Lung (tissue), 12 donors: ENCODE measurements around the gene ZNF282. TPM values are rescaled to one million over a fixed set of nuclear protein-coding genes. Genes with fewer than 3 reads are reported as not detected.
A peak's percentile ranks its signal among the peaks of the same experiment; 100 is the strongest.

Source experiments
- ATAC-seq: fragments of 200-7000 bp; cut with Tn5 transposase; one replicate; pipeline ENCODE4 v1.9.1; 2020; ENCODE audit warnings: moderate number of reproducible peaks; ENCODE audit not compliant: insufficient read depth, low FRiP score
- DNase-seq, 3 donors: peaks; one replicate each; pipeline ENCODE4 v3.0.0-alpha.2; 2013 to 2017
- H3K27ac ChIP-seq, 2 donors: one replicate each; pipeline ENCODE4 v1.5.1; 2013; ENCODE audit warnings: mild to moderate bottlenecking in 2 of 2, moderate library complexity in 2 of 2, control low read depth in 1 of 2, inconsistent platforms in 1 of 2, low read depth in 1 of 2, low read length in 1 of 2
- H3K27me3 ChIP-seq, 3 donors: one replicate each; pipeline ENCODE4 v1.5.1; 2013; ENCODE audit warnings: low read length in 2 of 3; ENCODE audit not compliant: control insufficient read depth in 3 of 3, insufficient read depth in 3 of 3
- H3K36me3 ChIP-seq, 4 donors: one replicate each; pipeline ENCODE4 v1.5.1; 2013; ENCODE audit warnings: low read length in 4 of 4, mild to moderate bottlenecking in 1 of 4, moderate library complexity in 1 of 4; ENCODE audit not compliant: control insufficient read depth in 4 of 4, insufficient read depth in 4 of 4
- H3K4me1 ChIP-seq, 5 donors: one replicate each; pipeline ENCODE4 v1.5.1; 2013; ENCODE audit warnings: low read length in 5 of 5, mild to moderate bottlenecking in 2 of 5, moderate library complexity in 1 of 5; ENCODE audit not compliant: control insufficient read depth in 5 of 5, insufficient read depth in 5 of 5
- H3K4me3 ChIP-seq: one replicate; pipeline ENCODE4 v1.5.1; 2013; ENCODE audit warnings: mild to moderate bottlenecking, control low read depth, moderate library complexity
- H3K9ac ChIP-seq, 2 donors: one replicate each; pipeline ENCODE4 v1.5.1; 2013; ENCODE audit warnings: low read length in 2 of 2, control low read depth in 1 of 2; ENCODE audit not compliant: insufficient read depth in 1 of 2
- H3K9me3 ChIP-seq, 4 donors: one replicate each; pipeline ENCODE4 v1.5.1; 2013; ENCODE audit warnings: low read length in 3 of 4, mild to moderate bottlenecking in 1 of 4, moderate library complexity in 1 of 4; ENCODE audit not compliant: control insufficient read depth in 4 of 4, insufficient read depth in 3 of 4
- CTCF ChIP-seq: IDR thresholded peaks from 2 replicates; pipeline ENCODE4 v1.5.1; 2012; ENCODE audit warnings: mild to moderate bottlenecking; ENCODE audit errors: control extremely low read depth, extremely low read depth
- WGBS, 2 donors: extraction: QIAGEN DNeasy Blood & Tissue Kit; methylation state at CpG; one replicate each; pipeline ENCODE4 v1.1.7; 2013; 5-methylcytosine and 5-hydroxymethylcytosine counted together
- polyA plus RNA-seq, 2 donors: library from polyadenylated mRNA; stranded (reverse); fragments of 200-250 nt; gene quantifications; one replicate each; pipeline ENCODE4 v1.2.1, GENCODE V29; 2013
- total RNA-seq, 2 donors: library from RNA; depleted of rRNA in 1 of 2; stranded (reverse); fragments of >200 nt in 1 of 2; gene quantifications; one replicate each; pipeline ENCODE4 v1.2.1, GENCODE V29; 2014 to 2021
- donor health status: control.
- donor health status: control.
- donor health status: Bipolar disorder and iron deficiency.
- donor health status: healthy.
- donor health status: DM: yes; HTN: yes; CAD: no.

The ZNF282 gene
- total and polyA plus RNA-seq, 4 donors, result 8.7 to 35.8 (median 17.9) TPM

- no peak for TF ChIP-seq CTCF
- DNase-seq (no peak), ATAC-seq (no peak)
- WGBS, 2 donors, result 92 to 95% methylated on average over 11 of the region's 11 CpGs
- no peaks in the 10 kb centered on the region for H3K4me1 ChIP-seq
- H3K36me3 ChIP-seq, result peaks cover 0 to 11% (median 5%) of the 10 kb centered on the region in 4 donors
- H3K27me3 ChIP-seq, result no peaks in the 10 kb centered on the region
- H3K27ac ChIP-seq, result no peak overlapping the region
- H3K4me3 ChIP-seq, result no peak overlapping the region
- no peaks in the 10 kb centered on the region for H3K9me3 ChIP-seq
- H3K9ac ChIP-seq, result no peak overlapping the region
These were observed 41.3 kb upstream of the ZNF282 start for GRCh38 chr7:149154056-149154455.

- no peak for TF ChIP-seq CTCF
- H3K4me3 ChIP-seq, result no peak overlapping the region
- H3K27ac ChIP-seq, result no peak overlapping the region
- ATAC-seq, result no peak
- no peaks in the 10 kb centered on the region for H3K27me3 ChIP-seq
- H3K36me3 ChIP-seq, result peaks cover 0 to 19% (median 6%) of the 10 kb centered on the region in 4 donors
- no peak overlapping the region for H3K9ac ChIP-seq
- no peak for DNase-seq
- no peaks in the 10 kb centered on the region for H3K9me3 ChIP-seq
- 92 to 96% methylated on average over 6 of the region's 6 CpGs for WGBS, 2 donors
- peaks cover 0 to 5% (median 0%) of the 10 kb centered on the region in 5 donors for H3K4me1 ChIP-seq
These were observed 38.4 kb upstream of the ZNF282 start for GRCh38 chr7:149156898-149157297.

GRCh38 chr7:149161241-149161848, 34.0 kb upstream of the ZNF282 start:
- Histone ChIP-seq H3K27me3 (no peaks in the 10 kb centered on the region), H3K27ac (peak overlapping the region in 1 of 2 donors; percentile 74), H3K9ac (no peak overlapping the region), H3K4me1 (peaks cover 0 to 8% (median 0%) of the 10 kb centered on the region in 5 donors), H3K9me3 (no peaks in the 10 kb centered on the region), H3K36me3 (peaks cover 8 to 18% (median 10%) of the 10 kb centered on the region in 4 donors), H3K4me3 (no peak overlapping the region)
- WGBS, 2 donors, result 40 to 45% methylated on average over 5 of the region's 5 CpGs
- DNase-seq (peak in 2 of 3 donors; percentile 7 to 49), ATAC-seq (peak; percentile 54)
- no peak for TF ChIP-seq CTCF

- Histone ChIP-seq H3K9ac (no peak overlapping the region), H3K27me3 (no peaks in the 10 kb centered on the region), H3K36me3 (peaks cover 17 to 28% (median 23%) of the 10 kb centered on the region in 4 donors), H3K9me3 (no peaks in the 10 kb centered on the region), H3K27ac (no peak overlapping the region), H3K4me1 (peaks cover 0 to 4% (median 0%) of the 10 kb centered on the region in 5 donors), H3K4me3 (no peak overlapping the region)
- ATAC-seq (no peak), DNase-seq (no peak)
- TF ChIP-seq CTCF, result no peak
- WGBS, 2 donors, result 51 to 92% methylated on average over 1 of the region's 1 CpG
These were observed 29.2 kb upstream of the ZNF282 start for GRCh38 chr7:149166142-149166541.
